Fibroblast of skin of back (primary cell): Measurements from ENCODE around the gene TUFT1.
A peak's percentile ranks its signal among the peaks of the same experiment; 100 is the strongest.
"Not testable (repeated sequence)": the region's sequence is repeated elsewhere in the genome, so short reads cannot be mapped to it uniquely, and the experiment has no call there.

ENCODE experiments used
- DNase-seq: peaks from one replicate; pipeline ENCODE4 v3.0.0-alpha.2; 2013

TUFT1 gene

DNA sequence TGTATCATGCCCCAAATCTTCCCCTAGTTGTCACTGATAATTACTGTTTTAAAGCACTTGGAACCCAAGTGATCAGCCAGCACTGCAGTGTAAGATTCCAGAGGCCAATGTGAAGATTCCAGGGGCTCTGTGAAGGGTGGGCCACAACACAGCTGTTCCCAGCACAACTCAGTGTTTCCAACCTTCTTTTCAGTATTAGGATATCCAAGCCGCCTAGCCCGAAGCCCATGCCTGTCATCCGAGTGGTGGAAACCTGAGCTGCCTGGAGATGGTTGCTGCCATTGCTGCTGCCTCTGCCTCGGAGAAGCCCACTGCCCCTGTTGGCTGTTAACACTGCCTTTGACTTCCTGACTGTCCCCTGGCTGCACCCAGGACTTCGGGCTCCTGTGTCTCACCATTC is 41.3 kb downstream of the TUFT1 start:
- no peak for DNase-seq

DNA sequence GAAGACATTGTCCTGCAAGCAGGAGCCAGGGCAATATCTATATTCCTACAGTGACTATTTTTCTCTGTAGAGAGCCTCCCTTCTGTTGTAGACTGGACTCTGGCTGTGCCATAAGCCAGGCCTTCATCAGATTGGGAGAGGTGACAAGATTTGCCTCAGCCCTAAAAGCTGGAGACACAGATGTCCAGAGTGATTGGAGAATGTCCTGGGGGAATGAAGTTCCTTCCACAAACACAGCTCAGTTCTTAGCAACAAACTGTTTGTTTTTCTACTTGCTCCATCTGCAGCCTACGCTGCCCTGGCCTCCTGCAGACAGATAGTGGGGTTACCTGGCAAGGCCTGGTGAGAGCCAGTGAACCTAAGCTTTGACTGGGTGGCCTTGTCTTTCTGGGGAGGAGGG is 41.8 kb downstream of the TUFT1 start:
- DNase-seq: no peak

- no peak for DNase-seq
Measured at GRCh38 chr1:151583796-151584195, 43.7 kb downstream of the TUFT1 start.

DNA sequence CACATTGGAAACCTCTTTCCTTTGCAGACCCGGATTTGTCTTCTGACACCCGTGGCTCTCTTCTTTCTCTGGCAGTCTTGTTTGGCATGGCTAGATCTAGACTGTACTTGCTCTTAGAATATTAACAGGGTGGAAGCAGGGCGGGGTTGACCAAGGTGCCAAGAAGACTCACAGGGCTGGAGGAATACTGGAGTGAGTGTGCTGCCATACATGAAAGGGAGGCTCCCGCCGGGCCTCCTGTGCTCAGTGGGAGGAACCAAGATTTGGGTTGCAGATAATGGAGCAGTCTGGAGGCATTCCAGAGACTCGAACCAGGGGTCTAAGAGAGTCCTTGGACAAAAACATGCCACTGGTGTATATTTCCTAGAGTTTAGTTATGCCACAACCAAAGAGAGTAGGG is 44.2 kb downstream of the TUFT1 start:
- DNase-seq: no peak

DNA sequence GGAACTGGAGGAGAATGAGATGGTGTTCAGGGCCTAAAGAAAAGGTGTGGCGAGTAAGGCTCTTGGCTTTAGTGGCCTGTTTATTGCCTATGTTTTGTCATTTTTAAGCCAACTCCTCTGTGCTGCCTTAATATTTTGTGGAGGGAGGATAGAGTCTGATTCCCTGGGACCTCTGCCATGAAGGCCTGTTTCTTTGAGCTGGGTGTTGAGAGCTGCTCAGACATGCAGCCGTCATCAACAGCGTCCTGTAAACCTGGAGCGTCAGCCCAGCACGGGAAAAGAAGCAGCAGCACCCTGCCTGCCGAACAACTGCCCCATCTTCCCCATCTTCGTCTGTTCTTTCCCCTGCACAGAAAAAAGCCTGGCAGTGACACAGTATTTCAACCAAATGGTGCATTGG is 44.7 kb downstream of the TUFT1 start:
- no peak for DNase-seq

DNA sequence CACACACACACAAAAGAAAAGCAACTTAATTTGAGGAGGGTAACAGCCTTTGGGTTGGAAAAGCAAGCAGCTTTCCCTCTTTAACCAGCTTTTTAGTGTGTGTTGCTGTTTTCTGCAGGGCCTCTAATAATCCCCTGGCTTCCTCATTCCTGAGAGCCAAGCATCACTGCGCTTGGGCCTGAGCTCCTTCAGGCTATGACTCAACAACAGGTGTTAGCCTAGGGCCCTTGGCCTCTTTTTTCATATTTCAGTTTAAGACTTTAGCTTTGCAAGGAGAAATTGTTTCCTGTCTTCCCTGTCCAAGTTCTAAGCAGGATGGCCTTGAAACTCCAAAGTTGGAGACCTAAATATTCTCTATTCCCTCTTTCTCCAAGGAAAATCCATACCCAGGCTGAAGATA is 45.5 kb downstream of the TUFT1 start:
- no peak for DNase-seq

DNA sequence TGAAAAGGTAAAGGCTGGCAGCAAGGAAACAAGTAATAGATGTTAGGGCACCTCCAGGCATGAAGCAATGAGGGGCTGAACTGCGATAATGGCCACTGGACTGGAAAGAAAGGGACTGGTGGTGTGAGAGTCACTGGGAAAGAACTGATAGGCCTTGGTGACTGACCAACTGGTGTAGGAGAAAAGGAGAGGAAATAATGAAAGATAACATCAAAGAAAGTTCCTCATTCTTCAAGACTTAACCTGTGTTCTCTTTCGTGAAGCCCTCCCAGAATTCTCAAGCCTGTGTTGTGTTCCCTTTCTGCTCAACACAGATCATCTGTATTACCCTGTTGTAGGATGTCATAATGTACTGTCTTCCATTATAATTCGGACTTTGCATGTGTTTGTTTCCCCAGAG is 50.9 kb downstream of the TUFT1 start:
- no peak for DNase-seq

GRCh38 chr1:151593730-151594129 is 53.6 kb downstream of the TUFT1 start:
- no peak for DNase-seq

DNA sequence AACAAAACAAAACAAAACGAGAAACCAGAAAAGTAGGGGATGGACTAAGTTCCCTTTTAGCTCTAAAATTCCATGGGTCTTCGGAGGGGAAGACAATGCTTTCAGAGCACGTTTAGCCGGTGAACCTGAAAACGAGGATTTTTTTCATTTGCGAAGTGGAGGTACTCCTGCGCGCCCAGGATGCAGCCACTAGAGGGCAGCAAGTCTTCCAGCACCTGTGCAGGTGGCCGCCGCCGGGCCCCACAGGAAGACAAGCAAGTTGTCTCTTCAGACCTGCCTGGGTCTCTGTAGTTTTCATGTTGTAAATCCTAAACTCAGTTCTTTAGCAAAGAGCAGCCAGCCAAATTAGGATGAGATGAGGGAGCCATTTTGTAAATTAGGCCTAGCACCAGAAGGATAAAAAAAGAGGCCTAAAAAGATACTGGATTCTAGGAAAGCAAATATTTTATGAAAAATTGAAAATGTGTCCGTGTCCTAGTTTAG is 54.1 kb downstream of the TUFT1 start:
- DNase-seq: peak; percentile 35

DNA sequence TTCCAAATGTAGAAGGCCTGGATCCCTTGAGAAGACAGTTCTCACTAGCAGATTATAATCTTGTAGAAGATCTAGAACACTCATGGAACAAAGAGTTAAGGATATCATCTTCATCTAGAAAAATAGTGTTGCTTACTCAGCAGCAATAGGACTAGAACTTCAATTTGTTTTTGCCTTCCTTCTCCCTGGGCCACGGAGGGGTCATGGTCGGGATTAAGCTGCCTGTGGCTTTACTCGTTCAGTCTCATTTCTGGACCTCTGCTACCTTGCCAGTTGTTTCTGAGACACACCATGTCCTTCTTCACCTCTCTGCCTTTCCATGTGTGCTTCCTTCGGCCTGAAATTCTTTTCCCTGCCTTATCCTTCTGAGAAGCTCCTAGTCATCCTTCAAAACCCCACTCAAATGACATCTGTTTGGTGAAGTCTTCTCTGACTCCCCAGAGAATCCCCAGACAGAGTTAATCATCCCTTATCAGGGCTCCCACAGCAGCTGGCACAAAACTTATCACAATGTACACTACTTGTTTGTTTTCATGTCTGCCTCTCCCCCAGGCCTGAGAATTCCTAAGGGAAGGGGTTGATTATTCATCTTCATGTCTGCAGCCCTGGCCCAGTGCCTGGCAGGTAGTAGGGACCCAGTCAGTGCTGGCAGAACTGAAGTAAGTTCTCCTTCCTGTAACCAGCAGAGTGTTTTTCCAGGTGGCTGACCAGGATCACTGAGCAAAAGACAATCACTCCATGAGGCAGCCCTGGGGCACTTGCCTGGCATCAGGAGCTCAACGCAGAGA is 56.3 kb downstream of the TUFT1 start:
- peak; percentile 53 for DNase-seq

DNA sequence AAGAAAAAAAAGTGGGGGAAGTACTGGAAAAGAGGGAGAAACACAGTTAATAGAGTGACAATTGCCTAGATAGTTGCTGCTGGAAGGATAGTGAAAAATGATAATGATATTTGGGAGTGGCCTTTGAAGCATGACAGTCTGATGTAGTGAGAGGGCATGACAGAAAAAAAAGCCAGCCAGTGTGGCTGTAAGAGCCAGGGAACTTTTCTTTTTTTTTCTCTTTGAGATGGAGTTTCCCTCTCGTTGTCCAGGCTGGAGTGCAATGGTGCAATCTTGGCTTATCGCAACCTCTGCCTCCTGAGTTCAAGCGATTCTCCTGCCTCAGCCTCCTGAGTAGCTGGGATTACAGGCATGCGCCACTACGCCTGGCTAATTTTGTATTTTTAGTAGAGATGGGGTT is 62.4 kb downstream of the TUFT1 start:
- DNase-seq: not testable (repeated sequence)

- DNase-seq: no peak
Measured at GRCh38 chr1:151604291-151604690, 64.2 kb downstream of the TUFT1 start.

- no peak for DNase-seq
Measured at GRCh38 chr1:151606384-151606783, 66.3 kb downstream of the TUFT1 start.

GRCh38 chr1:151606857-151607256 is 66.7 kb downstream of the TUFT1 start:
- no peak for DNase-seq

DNA sequence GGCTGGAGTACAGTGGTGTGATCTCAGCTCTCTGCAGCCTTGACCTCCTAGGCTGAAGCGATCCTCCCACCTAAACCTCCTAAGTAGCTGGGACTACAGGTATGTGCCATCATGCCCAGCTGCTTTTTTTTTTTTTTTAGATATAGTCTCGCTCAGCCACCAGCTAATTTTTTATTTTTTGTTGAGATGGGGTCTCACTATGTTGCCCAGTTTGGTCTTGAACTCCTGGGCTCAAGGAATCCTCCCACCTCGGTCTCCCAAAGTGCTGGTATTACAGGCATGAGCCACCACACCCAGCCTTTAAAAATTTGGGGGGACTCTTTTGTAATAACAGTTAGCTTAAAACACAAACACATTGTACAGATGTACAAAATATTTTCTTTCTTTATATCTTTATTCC is 70.0 kb downstream of the TUFT1 start:
- no peak for DNase-seq

DNA sequence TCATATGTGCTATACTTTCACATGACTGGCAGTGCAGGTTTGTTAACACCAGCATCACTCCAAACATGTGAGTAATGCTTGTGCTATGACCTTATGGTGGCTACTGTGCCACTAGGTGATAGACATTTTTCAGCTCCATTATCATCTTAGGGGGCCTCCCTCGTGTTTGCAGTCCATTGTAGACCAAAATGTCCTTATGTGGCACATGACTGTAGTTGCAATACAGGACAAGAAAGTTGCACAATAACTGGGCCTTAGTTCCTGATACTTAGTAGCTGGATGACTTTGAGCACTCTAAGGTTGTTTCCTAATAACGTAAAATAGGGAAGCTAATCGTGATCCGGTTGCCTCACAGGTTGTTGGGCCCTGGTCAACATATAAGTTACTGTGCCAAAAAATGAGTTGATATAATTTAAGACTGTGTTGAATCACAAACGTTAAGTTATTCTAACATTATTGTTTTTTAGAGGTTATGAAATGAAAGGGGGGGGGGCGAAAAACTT is 71.2 kb downstream of the TUFT1 start:
- DNase-seq: peak; percentile 55

DNA sequence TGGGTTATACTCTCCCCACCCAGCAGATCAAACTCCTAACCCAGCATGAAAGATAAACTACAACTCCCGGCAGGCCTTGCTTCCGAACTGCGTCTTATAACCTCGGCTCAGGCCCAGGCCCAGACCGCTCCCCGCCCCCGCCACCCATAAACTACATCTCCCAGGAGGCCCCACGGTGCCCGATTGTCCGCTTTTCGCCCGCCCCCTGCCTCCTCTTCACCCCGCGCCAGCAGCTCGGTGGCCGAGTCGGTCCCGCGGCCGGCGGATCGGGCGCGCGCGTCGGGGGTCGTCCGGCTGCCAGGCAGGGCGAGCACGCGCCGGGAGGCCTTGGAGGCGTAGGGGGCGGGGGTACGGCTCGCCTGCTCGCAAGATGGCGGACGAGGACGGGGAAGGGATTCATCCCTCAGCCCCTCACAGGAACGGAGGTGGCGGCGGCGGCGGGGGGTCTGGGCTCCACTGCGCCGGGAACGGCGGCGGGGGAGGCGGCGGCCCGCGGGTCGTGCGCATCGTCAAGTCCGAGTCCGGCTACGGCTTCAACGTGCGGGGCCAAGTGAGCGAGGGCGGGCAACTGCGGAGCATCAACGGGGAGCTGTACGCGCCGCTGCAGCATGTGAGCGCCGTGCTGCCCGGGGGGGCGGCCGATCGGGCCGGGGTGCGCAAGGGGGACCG is 71.9 kb downstream of the TUFT1 start, which contains the start of gene SNX27:
Gene SNX27 (plus strand): TSS at position 219 of the 669 bp plus-strand sequence. CDS start 152 bp downstream, at position 371.
- DNase-seq: peak; percentile 95

DNA sequence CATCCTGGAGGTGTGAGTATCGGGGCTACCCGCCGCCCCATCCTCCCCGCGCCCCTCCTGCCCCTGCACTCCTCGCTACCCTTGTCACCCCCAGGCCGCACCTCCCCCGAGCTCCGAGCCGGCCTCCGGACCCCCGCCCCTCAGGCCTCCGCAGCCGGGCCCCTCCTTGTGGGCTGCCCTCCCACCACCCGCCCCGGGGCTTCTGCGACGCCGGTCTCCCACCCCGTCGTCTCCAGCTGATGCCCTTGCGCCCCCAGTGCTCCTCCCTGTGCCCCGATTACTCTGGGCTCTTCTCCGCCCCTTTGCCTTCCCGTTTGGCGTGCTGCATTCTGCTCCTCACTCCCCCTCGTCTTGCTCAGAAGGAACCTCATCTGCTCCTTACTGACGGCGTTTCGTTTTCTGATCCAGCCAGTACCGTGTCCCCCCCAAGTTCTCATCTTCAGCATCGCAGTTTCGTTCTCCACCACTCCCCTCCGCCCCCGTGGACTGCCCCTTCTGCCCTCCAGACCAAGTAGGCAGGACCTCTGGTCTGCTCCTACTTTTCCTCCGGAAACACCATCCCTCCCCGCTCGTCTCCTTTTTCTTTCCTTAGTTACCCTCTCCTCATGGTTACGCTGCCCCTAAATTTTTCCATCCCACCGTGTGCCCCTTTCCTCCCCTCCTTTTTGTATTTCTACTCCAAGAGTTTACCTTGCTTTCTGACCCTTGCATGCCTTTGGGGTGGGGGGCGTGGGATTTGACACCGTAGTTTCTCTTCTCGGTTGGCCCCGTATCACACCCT is 72.6 kb downstream of the TUFT1 start:
- peak; percentile 21 for DNase-seq

GRCh38 chr1:151613282-151613780 is 73.2 kb downstream of the TUFT1 start:
- no peak for DNase-seq

- DNase-seq: no peak
Measured at GRCh38 chr1:151615711-151616504, 75.8 kb downstream of the TUFT1 start.

GRCh38 chr1:151616505-151616849 is 76.4 kb downstream of the TUFT1 start:
- no peak for DNase-seq

- DNase-seq: no peak
Measured at GRCh38 chr1:151618003-151618402, 77.9 kb downstream of the TUFT1 start.
